ENCODE measurements around the gene UXT.

UXT gene

GRCh38 chrX:47629419-47630200 is 29.4 kb downstream of the UXT start, which contains the start of gene CFP:
TSS of gene CFP (minus strand) at chrX:47629930. CDS start at chrX:47629844, 86 bp downstream.
- no peak for DNase-seq (ENCODE audit: low read depth)
- no peak within 1 kb of the TSS for H3K4me3 ChIP-seq (replicated peaks; ENCODE audit: low read depth, low read length)
- no peak for TF ChIP-seq CTCF (IDR thresholded peaks at IDR 0.05; ENCODE audit: low read length, missing control alignments)

GRCh38 chrX:47628982-47629381 is 30.0 kb downstream of the UXT start:
- H3K4me3 ChIP-seq (replicated peaks; ENCODE audit: low read depth, low read length), result no peak overlapping the region
- DNase-seq (ENCODE audit: low read depth), result no peak

GRCh38 chrX:47625365-47625764 is 33.6 kb downstream of the UXT start:
- no peak for DNase-seq (ENCODE audit: low read depth)
- TF ChIP-seq CTCF (IDR thresholded peaks at IDR 0.05; ENCODE audit: low read length, missing control alignments), result no peak
- no peak overlapping the region for H3K4me3 ChIP-seq (replicated peaks; ENCODE audit: low read depth, low read length)

More at GRCh38 chrX:47628982-47629381, 30.0 kb downstream of the UXT start:
- TF ChIP-seq CTCF (IDR thresholded peaks at IDR 0.05; ENCODE audit: low read length, missing control alignments), result peak; percentile 17

GRCh38 chrX:47623540-47624027 is 35.4 kb downstream of the UXT start:
- peak; percentile 82 for DNase-seq (ENCODE audit: low read depth)

GRCh38 chrX:47621851-47622250 is 37.1 kb downstream of the UXT start:
- TF ChIP-seq CTCF (IDR thresholded peaks at IDR 0.05; ENCODE audit: low read length, missing control alignments), result no peak
- no peak overlapping the region for H3K4me3 ChIP-seq (replicated peaks; ENCODE audit: low read depth, low read length)
- no peak for DNase-seq (ENCODE audit: low read depth)

More at GRCh38 chrX:47623540-47624027, 35.4 kb downstream of the UXT start:
- no peak for TF ChIP-seq CTCF (IDR thresholded peaks at IDR 0.05; ENCODE audit: low read length, missing control alignments)
- H3K4me3 ChIP-seq (replicated peaks; ENCODE audit: low read depth, low read length), result peak overlapping the region; percentile 39

GRCh38 chrX:47620303-47620685 is 38.7 kb downstream of the UXT start:
- TF ChIP-seq CTCF (IDR thresholded peaks at IDR 0.05; ENCODE audit: low read length, missing control alignments), result no peak
- no peak overlapping the region for H3K4me3 ChIP-seq (replicated peaks; ENCODE audit: low read depth, low read length)
- no peak for DNase-seq (ENCODE audit: low read depth)

Measured in fibroblast of pulmonary artery (primary cell).